GM21367 (cell line): Measurements from ENCODE around the gene RPTOR.

Experiments used
- ATAC-seq: cut with Tn5 transposase; IDR thresholded peaks from one replicate; pipeline ENCODE4 v1.9.1; 2021; ENCODE audit not compliant: unreplicated experiment

Gene RPTOR

DNA sequence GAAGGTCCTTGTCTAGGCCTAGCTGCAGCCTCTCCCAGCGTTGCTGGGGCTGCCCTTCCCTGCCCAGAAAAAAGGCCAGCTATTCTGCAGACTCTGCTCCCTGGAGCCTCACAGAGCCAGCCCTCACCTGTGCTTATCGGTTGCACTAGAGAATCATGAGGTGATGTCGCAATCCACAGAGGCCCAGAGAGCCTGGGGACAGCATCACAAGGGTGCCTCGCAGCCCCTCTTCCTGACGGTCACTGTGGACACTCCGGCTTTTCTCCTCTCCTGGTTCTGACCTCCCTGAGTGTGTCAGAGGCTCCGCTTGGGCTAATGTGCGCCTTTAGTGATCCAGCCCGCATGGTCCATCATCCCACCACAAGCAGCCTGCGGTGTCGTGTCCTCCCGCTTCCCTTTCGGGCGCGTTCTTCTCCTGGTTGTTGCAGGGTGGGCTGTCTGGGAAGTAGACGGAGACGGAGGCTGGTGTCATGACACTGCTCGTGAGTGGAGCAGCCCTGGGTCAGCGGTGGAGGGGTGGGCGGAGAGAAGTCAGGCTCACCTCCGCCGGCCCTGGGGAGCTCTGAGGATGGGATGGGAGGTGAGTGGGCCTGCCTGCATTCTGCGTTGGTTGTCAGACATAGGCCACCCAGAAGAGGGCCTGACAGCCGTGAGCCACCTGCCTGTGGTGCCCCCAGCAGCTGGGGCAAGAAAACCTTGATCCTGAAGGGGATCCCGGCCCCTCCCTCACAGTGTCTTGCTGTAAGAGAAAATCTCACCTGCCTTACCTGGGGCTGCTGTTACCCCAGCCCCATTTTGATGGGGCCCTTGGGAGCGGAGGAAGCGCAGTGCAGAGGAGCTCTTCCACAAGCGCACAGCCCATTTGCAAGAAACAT is 281.1 kb downstream of the RPTOR start:
- ATAC-seq: no peak

- no peak for ATAC-seq
Observed at GRCh38 chr17:80826346-80826954, 281.8 kb downstream of the RPTOR start.

DNA sequence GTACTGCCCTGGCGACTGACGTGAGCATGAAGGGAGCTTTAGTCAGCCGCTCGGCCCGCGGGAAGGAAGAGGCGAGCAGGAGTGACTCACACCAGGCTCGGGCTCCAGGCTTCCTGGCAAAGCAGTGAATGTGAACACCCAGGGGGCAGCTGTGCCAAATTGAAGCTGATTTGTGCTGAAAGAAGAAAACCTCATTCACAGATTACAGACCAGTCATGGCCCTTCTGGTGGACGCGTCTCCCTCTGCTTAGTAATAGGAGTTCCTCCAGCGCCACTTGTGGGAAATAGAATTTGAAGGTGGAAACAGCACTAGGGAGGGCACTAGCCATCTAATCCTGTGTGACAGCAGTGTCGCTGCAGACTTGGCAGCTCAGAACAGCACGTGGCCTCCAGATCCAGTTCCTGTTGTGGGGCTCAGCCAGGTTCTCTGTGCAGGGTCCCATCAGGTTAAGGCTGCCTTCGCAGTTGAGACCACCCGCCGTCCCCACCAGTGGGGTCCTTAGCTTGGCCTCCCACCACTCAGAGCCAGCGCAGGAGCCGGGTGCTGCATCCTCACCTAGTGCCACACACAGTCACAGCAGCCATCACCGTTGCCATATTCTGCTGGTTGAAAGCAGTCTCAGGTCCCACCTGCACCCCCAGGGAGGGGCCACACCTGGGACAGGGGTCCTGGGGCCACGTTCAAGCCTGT is 282.5 kb downstream of the RPTOR start:
- ATAC-seq: no peak

- no peak for ATAC-seq
Observed at GRCh38 chr17:80827646-80828643, 283.3 kb downstream of the RPTOR start.

- no peak for ATAC-seq
Observed at GRCh38 chr17:80829166-80829813, 284.7 kb downstream of the RPTOR start.

- ATAC-seq: no peak
Observed at GRCh38 chr17:80830020-80830780, 285.6 kb downstream of the RPTOR start.

- ATAC-seq: no peak
Observed at GRCh38 chr17:80831491-80831890, 286.9 kb downstream of the RPTOR start.

DNA sequence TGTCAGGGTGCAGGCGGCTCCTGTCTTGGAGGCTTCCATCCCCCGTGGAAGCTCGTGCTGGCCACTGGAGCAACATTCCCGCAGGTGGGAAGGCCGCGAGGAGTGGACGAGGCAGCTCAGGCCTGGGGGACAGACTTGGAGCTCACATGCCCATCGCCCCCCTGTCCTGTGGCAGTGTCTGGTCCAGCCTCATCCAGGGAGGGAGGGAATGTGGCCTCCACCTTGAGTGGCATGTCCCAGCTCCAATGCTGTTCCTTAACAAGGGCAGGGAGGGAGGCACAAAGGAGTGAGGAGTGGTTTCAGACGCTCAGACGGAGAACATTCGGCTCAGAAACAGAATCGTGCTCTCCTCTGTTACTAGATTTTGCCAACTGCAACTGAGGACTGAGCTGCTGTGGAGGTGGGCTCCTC is 287.6 kb downstream of the RPTOR start:
- no peak for ATAC-seq

GRCh38 chr17:80832888-80833583 is 288.4 kb downstream of the RPTOR start:
- ATAC-seq: peak; percentile 70

- ATAC-seq: no peak
Observed at GRCh38 chr17:80833952-80834892, 289.6 kb downstream of the RPTOR start.

GRCh38 chr17:80834893-80835275 is 290.2 kb downstream of the RPTOR start:
- no peak for ATAC-seq

GRCh38 chr17:80835816-80836657 is 291.4 kb downstream of the RPTOR start:
- ATAC-seq: no peak

DNA sequence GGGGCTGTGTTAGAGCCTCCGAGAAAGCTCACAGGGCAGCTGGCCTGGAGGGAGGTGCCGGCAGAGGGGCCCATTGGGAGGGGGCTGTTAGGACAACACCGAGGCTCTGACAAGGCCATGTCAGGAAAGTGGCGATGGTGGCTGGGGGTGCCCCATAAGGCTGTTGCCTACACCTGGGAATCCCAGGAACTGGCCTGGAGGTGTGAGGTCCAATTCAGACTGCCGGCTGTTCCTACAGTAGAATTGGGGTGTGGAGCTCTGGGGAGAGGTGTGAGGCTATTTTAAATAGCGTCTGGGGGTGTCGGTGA is 292.0 kb downstream of the RPTOR start:
- ATAC-seq: no peak

- ATAC-seq: no peak
Observed at GRCh38 chr17:80836971-80837481, 292.4 kb downstream of the RPTOR start.

DNA sequence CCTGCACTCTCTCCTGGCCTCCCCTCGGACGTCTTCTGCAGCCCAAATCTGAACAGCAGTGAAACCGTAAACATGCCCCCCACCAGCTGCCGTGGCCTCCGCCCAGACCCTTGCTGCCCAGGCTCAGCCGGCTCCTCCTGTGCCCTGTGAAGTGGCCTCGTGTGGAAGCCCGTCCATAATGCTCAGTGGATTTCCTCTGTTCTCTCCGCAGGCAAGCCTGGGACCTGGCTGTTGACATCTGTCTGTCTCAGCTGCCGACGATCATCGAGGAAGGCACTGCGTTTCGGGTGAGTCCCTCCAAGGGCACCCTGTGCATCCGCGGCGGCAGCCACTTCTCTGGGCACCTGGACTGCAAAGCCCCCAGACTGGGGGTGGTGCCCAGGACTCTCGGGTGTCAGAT is 293.1 kb downstream of the RPTOR start:
- no peak for ATAC-seq

- ATAC-seq: no peak
Observed at GRCh38 chr17:80838311-80839025, 293.8 kb downstream of the RPTOR start.
